Activated CD8-positive, alpha-beta memory T cell treated with anti-CD3 and anti-CD28 coated beads, Interleukin-2, amount 50 U/mL, for 24 hours (primary cell): ENCODE results near the gene GIPC1.
A peak's percentile ranks its signal among the peaks of the same experiment; 100 is the strongest.

ENCODE experiments used
- DNase-seq: peaks from one replicate; pipeline ENCODE4 v3.0.0-alpha.2; 2020; ENCODE audit errors: extremely low read depth

Gene GIPC1

GRCh38 chr19:14494411-14494810, 1.5 kb downstream of the GIPC1 start:
- DNase-seq = no peak

GRCh38 chr19:14492756-14493337, 3.1 kb downstream of the GIPC1 start:
- no peak for DNase-seq

GRCh38 chr19:14487370-14488125, 8.4 kb downstream of the GIPC1 start:
- DNase-seq = no peak

- DNase-seq = no peak
These were observed 13.6 kb downstream of the GIPC1 start for GRCh38 chr19:14482172-14482941.

- DNase-seq = no peak
These were observed 15.2 kb downstream of the GIPC1 start for GRCh38 chr19:14480700-14481079.

GRCh38 chr19:14479975-14480699, 15.8 kb downstream of the GIPC1 start:
- no peak for DNase-seq

- DNase-seq = no peak
These were observed 16.5 kb downstream of the GIPC1 start for GRCh38 chr19:14479309-14479974.

- DNase-seq = no peak
These were observed 17.8 kb downstream of the GIPC1 start for GRCh38 chr19:14478113-14478545.

- DNase-seq = no peak
These were observed 18.4 kb downstream of the GIPC1 start for GRCh38 chr19:14477418-14478112.

- DNase-seq = no peak
These were observed 19.1 kb downstream of the GIPC1 start for GRCh38 chr19:14476673-14477401.

- DNase-seq = no peak
These were observed 19.6 kb downstream of the GIPC1 start for GRCh38 chr19:14476327-14476672.

- no peak for DNase-seq
These were observed 20.5 kb downstream of the GIPC1 start, which contains the start of gene PTGER1 for GRCh38 chr19:14475251-14476073. Gene PTGER1 (minus strand): TSS chr19:14475354. CDS start chr19:14474320, 1,034 bp downstream.

- DNase-seq = no peak
These were observed 21.1 kb downstream of the GIPC1 start for GRCh38 chr19:14474827-14475226.

GRCh38 chr19:14473978-14474578, 21.8 kb downstream of the GIPC1 start:
- DNase-seq = no peak

GRCh38 chr19:14473073-14473977, 22.6 kb downstream of the GIPC1 start:
- no peak for DNase-seq

GRCh38 chr19:14472202-14472938, 23.6 kb downstream of the GIPC1 start:
- peak; percentile 69 for DNase-seq
